Stomach (tissue), 9 donors: ENCODE measurements around the gene CPE. TPM values are rescaled to one million over a fixed set of nuclear protein-coding genes. Genes with fewer than 3 reads are reported as not detected.

Experiments
- DNase-seq, 2 donors: peaks; one replicate each; pipeline versions ENCODE4 v3.0.0 to v3.0.0-alpha.2; 2013 to 2019
- H3K27ac ChIP-seq, 5 donors: fragments of 200-600 bp in 4 of 5; sonication (generic) in 4 of 5; one replicate each; pipeline ENCODE4 v1.5.1; 2013 to 2019; ENCODE audit warnings: mild to moderate bottlenecking in 1 of 5, moderate library complexity in 1 of 5
- H3K27me3 ChIP-seq, 3 donors: fragments of 200-600 bp; sonication (generic); one replicate each; pipeline ENCODE4 v1.5.1; 2017 to 2019; ENCODE audit warnings: mixed run types in 1 of 3
- H3K36me3 ChIP-seq, 4 donors: fragments of 200-600 bp; sonication (generic); 1 replicate in 3 of 4; 2 replicates in 1 of 4; pipeline ENCODE4 v1.5.1; 2016 to 2019
- H3K4me1 ChIP-seq, 4 donors: fragments of 200-600 bp; sonication (generic); one replicate each; pipeline ENCODE4 v1.5.1; 2016 to 2019
- H3K4me3 ChIP-seq, 4 donors: fragments of 200-600 bp; sonication (generic) in 3 of 4; one replicate each; pipeline ENCODE4 v1.5.1; 2016 to 2019; ENCODE audit warnings: mild to moderate bottlenecking in 1 of 4
- H3K9me3 ChIP-seq, 4 donors: fragments of 200-600 bp; sonication (generic); one replicate each; pipeline ENCODE4 v1.5.1; 2016 to 2019
- CTCF ChIP-seq, 7 experiments: fragments of 450-650 bp in 4 of 7; fragments of 200-600 bp in 3 of 7; sonication (generic) in 3 of 7; IDR thresholded peaks; one replicate each; pipeline ENCODE4 v1.5.1; 2016 to 2019; ENCODE audit warnings: antibody characterized with exemption in 7 of 7, control low read depth in 2 of 7, mild to moderate bottlenecking in 1 of 7
- EP300 ChIP-seq: sonication (generic); formaldehyde crosslinking; IDR thresholded peaks from one replicate; pipeline ENCODE4 v1.6.1; 2017; ENCODE audit warnings: antibody characterized with exemption
- POLR2A ChIP-seq, 4 donors: fragments of 450-650 bp; IDR thresholded peaks; one replicate each; pipeline ENCODE4 v1.6.1; 2016; ENCODE audit warnings: antibody characterized with exemption in 4 of 4, control low read depth in 2 of 4, mild to moderate bottlenecking in 1 of 4, moderate library complexity in 1 of 4
- POLR2AphosphoS5 ChIP-seq, 3 donors: sonication (generic); formaldehyde crosslinking; IDR thresholded peaks; one replicate each; pipeline ENCODE4 v1.6.1; 2016; ENCODE audit warnings: antibody characterized with exemption in 3 of 3
- WGBS, 5 donors: extraction: QIAGEN DNeasy Blood & Tissue Kit in 3 of 5; methylation state at CpG; one replicate each; pipeline versions ENCODE4 v1.1.5 to v1.1.7; 2013 to 2018; 5-methylcytosine and 5-hydroxymethylcytosine counted together
- intact Hi-C: fragments of 100-400 bp; cut with DNase I; formaldehyde crosslinking; loops from one replicate; pipeline ENCODE4 v1.15.1; 2023; ENCODE audit warnings: low total_unique reads
- polyA plus RNA-seq, 3 donors: library from polyadenylated mRNA; stranded (reverse); fragments of 200-250 nt; gene quantifications; one replicate each; pipeline ENCODE4 v1.2.3, GENCODE V29; 2013
- total RNA-seq, 5 donors: library from RNA; depleted of rRNA; stranded (reverse); fragments of >200 nt; gene quantifications; one replicate each; pipeline versions ENCODE4 v1.1.0 to v1.2.3, GENCODE V29; 2014 to 2016
- donor health status: healthy with polysubstance abuse.
- donor health status: Bipolar disorder and iron deficiency.
- donor health status: healthy.

The CPE gene
- total and polyA plus RNA-seq, 8 donors: 8.8 to 143 (median 30.4) TPM

GRCh38 chr4:165403048-165403447 lies 24.2 kb downstream of the CPE start:
- no peaks in the 10 kb centered on the region for H3K9me3 ChIP-seq
- no peak overlapping the region for H3K4me3 ChIP-seq
- intact Hi-C loops: no loop called here
- H3K4me1 ChIP-seq: no peaks in the 10 kb centered on the region
- H3K36me3 ChIP-seq: no peaks in the 10 kb centered on the region
- no peak for DNase-seq
- no peak overlapping the region for H3K27ac ChIP-seq
- WGBS, 5 donors: 77 to 89% (median 80%) methylated on average over 2 of the region's 2 CpGs
- no peak for TF ChIP-seq POLR2AphosphoS5 (IDR thresholded peaks at IDR 0.05)
- no peak for TF ChIP-seq POLR2A (IDR thresholded peaks at IDR 0.05)
- TF ChIP-seq EP300: no peak
- TF ChIP-seq CTCF (IDR thresholded peaks at IDR 0.05): no peak
- no peaks in the 10 kb centered on the region for H3K27me3 ChIP-seq

GRCh38 chr4:165403637-165404036 lies 24.8 kb downstream of the CPE start:
- H3K9me3 ChIP-seq: no peaks in the 10 kb centered on the region
- H3K27ac ChIP-seq: no peak overlapping the region
- no peak overlapping the region for H3K4me3 ChIP-seq
- WGBS, 5 donors: 85 to 100% (median 97%) methylated on average over 4 of the region's 4 CpGs
- no peaks in the 10 kb centered on the region for H3K4me1 ChIP-seq
- TF ChIP-seq POLR2AphosphoS5 (IDR thresholded peaks at IDR 0.05) (no peak), EP300 (no peak), POLR2A (IDR thresholded peaks at IDR 0.05) (no peak), CTCF (IDR thresholded peaks at IDR 0.05) (no peak)
- no peaks in the 10 kb centered on the region for H3K36me3 ChIP-seq
- H3K27me3 ChIP-seq: no peaks in the 10 kb centered on the region
- intact Hi-C loops: no loop called here
- DNase-seq: no peak

GRCh38 chr4:165404080-165404479 lies 25.3 kb downstream of the CPE start:
- no peak overlapping the region for H3K4me3 ChIP-seq
- no peak for DNase-seq
- no peaks in the 10 kb centered on the region for H3K9me3 ChIP-seq
- WGBS, 5 donors: 90 to 96% (median 94%) methylated on average over 6 to 8 of the region's 8 CpGs
- H3K4me1 ChIP-seq: no peaks in the 10 kb centered on the region
- no peak overlapping the region for H3K27ac ChIP-seq
- intact Hi-C loops: no loop called here
- no peaks in the 10 kb centered on the region for H3K27me3 ChIP-seq
- TF ChIP-seq EP300 (no peak), POLR2AphosphoS5 (IDR thresholded peaks at IDR 0.05) (no peak), POLR2A (IDR thresholded peaks at IDR 0.05) (no peak)
- no peaks in the 10 kb centered on the region for H3K36me3 ChIP-seq

DNA sequence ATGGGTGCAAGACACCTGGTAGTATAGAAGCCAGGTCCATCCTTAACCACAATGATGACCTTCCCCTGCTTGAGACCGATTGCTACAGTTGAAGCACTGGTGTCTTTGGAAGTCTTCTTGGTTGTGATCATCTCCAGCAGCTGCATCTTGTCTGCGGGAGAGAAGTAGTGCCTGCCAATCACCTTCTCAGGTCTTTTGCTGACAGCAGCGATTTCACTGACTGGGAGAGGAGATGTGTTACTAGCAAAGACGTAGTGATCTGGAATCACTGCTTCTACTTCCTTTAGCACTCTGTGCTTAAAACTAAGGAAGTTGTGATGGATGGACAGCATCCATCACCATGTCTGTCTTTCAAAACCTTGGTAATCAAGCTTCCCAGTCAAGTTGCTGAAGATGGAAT lies 25.9 kb downstream of the CPE start:
- no peak for TF ChIP-seq POLR2AphosphoS5 (IDR thresholded peaks at IDR 0.05)
- TF ChIP-seq POLR2A (IDR thresholded peaks at IDR 0.05): no peak
- no peak for TF ChIP-seq CTCF (IDR thresholded peaks at IDR 0.05)
- no peak for TF ChIP-seq EP300
- Histone ChIP-seq H3K4me3 (no peak overlapping the region), H3K4me1 (no peaks in the 10 kb centered on the region), H3K9me3 (no peaks in the 10 kb centered on the region), H3K27me3 (no peaks in the 10 kb centered on the region), H3K27ac (no peak overlapping the region), H3K36me3 (no peaks in the 10 kb centered on the region)
- WGBS, 5 donors: 73 to 93% (median 91%) methylated on average over 4 of the region's 4 CpGs
- intact Hi-C loops: no loop called here
- no peak for DNase-seq

DNA sequence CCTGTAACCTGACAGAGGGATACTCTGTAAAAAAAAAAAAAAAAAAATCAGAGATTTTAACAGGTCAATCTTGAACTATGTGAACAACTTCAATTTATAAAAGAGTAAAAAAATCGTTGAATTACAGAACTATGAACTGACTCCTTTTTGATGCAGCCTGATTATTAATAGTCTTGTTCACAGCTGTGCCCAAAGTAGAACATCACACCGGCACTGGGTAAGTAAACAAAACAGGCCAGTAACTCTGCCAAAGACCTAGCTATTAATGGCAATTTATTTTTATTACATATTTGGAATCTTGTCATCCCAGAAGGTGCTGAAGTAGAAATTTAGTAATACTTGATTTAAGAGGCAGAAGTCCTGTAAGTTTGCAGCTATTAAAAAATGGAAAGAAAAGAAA lies 31.4 kb downstream of the CPE start:
- Histone ChIP-seq H3K27me3 (no peaks in the 10 kb centered on the region), H3K4me1 (no peaks in the 10 kb centered on the region), H3K9me3 (no peaks in the 10 kb centered on the region), H3K27ac (no peak overlapping the region), H3K36me3 (no peaks in the 10 kb centered on the region), H3K4me3 (no peak overlapping the region)
- intact Hi-C loops: no loop called here
- WGBS, 5 donors: 40 to 63% (median 49%) methylated on average over 2 of the region's 2 CpGs
- no peak for DNase-seq
- TF ChIP-seq CTCF (IDR thresholded peaks at IDR 0.05) (no peak), POLR2A (IDR thresholded peaks at IDR 0.05) (no peak), EP300 (no peak), POLR2AphosphoS5 (IDR thresholded peaks at IDR 0.05) (no peak)
